ENCODE data around the gene PPP2R1B.

PPP2R1B gene

GRCh38 chr11:111697933-111698371 is 68.2 kb downstream of the PPP2R1B start:
- no peak for DNase-seq (ENCODE audit: low read depth in 2 of 2, low spot score in 1 of 2)

- DNase-seq (ENCODE audit: low read depth in 2 of 2, low spot score in 1 of 2) = no peak
Observed at GRCh38 chr11:111696556-111696955, 69.6 kb downstream of the PPP2R1B start.

DNA sequence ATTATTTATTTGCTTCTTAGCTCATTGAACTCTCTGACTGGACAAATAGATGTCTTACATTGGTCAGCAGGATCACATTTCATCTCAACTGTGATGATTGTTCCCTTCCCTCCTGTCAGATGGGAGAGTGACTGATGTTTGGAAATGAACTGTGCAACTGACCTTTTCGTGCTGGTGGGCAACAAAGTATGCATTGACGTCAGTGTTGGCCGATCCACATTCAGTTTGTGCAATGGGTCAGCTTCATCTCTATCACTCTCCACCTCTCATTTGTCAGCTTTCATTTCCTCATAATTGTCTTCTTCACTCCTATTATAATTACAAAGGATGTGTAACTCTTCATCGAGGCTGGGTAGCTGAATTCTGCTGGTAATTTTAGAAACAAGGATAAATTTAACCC is 71.3 kb downstream of the PPP2R1B start:
- DNase-seq (ENCODE audit: low read depth in 2 of 2, low spot score in 1 of 2) = no peak

DNA sequence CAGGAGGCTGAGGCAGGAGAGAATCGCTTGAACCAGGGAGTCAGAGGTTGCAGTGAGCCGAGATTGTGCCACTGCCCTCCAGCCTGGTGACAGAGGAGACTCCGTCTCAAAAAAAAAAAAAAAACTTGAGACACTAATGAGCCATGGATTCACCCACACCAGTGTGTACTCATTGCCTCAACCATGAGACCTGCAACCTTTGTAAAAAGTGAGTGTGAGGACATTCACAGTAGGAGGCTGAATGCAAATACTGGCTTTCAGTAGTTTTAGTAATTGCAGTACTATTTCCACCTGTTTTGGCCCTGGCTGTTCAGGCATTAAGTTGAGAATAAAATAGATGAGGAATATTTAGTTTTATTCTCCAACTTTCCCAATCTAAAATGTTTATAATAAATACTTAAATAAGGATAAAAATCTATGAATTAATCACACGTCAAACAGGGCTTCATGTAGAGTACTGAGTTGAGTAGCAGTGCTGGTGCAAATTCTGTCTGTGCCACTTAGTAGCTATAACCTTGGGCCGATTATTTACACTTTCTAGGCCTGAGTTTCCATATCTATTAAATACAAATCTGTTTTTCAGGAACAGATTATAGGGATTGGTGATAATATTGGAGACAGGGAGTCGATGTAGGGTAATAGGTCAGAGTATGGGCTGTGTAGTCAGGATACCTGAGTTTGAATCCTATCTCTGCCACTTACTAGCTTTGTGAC is 72.8 kb downstream of the PPP2R1B start:
- DNase-seq (ENCODE audit: low read depth in 2 of 2, low spot score in 1 of 2) = no peak

DNA sequence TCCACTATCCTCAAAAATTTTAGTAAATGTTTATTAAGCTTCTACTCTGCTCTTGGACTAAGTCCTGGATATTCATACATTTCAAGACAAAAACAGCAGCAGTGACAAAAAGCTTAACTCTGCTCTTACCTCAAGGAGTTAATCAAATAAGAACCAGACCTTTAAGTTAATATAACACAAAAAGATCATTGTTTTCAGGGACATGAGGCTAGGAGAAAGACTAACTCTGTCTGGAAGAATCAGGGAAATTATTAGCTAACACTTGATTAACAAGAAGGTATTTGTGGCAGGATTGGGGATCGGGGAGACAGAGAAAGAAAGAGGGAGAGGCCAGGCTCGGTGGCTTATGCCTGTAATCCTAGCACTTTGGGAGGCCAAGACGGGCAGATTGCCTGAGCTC is 74.4 kb downstream of the PPP2R1B start:
- DNase-seq (ENCODE audit: low read depth in 2 of 2, low spot score in 1 of 2) = no peak

- DNase-seq (ENCODE audit: low read depth in 2 of 2, low spot score in 1 of 2) = no peak
Observed at GRCh38 chr11:111691176-111691575, 75.0 kb downstream of the PPP2R1B start.

DNA sequence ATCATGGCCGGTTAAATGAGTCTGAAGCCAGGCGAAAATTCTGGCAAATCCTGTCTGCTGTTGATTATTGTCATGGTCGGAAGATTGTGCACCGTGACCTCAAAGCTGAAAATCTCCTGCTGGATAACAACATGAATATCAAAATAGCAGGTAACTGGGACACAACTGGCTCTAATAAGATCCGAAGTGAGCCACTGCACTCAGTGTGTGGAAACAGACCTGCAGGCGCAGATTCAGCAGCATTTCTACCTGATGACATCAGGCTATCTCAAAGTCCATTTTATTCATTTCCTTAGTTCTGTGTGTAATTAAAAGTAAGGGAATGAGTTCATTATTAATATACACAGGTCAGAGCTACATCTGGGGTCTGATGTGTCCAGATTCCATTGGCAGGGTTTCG is 78.2 kb downstream of the PPP2R1B start:
- DNase-seq (ENCODE audit: low read depth in 2 of 2, low spot score in 1 of 2) = no peak

DNA sequence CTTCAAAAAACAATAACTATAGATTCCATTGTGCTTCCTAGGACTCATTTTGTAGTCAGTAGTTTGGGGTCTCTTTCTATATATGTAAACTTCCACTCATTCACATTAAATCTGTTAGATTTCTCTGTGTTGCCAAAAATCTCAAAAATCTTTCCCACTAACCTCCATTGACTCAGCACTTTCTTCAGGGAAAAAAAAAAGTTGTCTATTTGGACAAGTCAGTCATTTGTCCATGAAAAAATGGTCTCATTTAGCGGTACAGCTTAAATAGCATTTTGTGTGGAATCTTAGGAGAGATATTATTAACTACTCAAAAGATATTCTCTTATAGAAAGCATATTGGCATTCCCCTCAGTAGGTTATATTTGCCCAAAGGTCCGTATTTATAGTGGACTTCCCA is 81.9 kb downstream of the PPP2R1B start:
- no peak for DNase-seq (ENCODE audit: low read depth in 2 of 2, low spot score in 1 of 2)

- DNase-seq (ENCODE audit: low read depth in 2 of 2, low spot score in 1 of 2) = no peak
Observed at GRCh38 chr11:111683806-111684205, 82.4 kb downstream of the PPP2R1B start.

GRCh38 chr11:111680486-111681175 is 85.6 kb downstream of the PPP2R1B start:
- DNase-seq (ENCODE audit: low read depth in 2 of 2, low spot score in 1 of 2) = no peak

Measured in stimulated activated CD8-positive, alpha-beta memory T cell treated with anti-CD3 and anti-CD28 coated beads, Interleukin-4, amount 100 ng/mL, for 1 hour (primary cell).